IMR-90 (cell line): ENCODE results near the gene PHACTR3. TPM values are rescaled to one million over a fixed set of nuclear protein-coding genes. Genes with fewer than 3 reads are reported as not detected.

ENCODE experiments used
- ATAC-seq: fragments of 200-7000 bp; cut with Tn5 transposase; 2 replicates; pipeline ENCODE4 v1.9.1; 2020; ENCODE audit warnings: low read depth, mild to moderate bottlenecking, moderate library complexity
- BruUV-seq: library from RNA; stranded (reverse); fragments of 400-500 nt; replicated peaks from 2 replicates; lab custom pipeline; 2021; lab: Mats Ljungman, UMichigan
- CTCF ChIA-PET: fragments of 300-600 bp; formaldehyde crosslinking; extraction: SDS; loops from one replicate; lab custom pipeline; 2021; ENCODE audit warnings: antibody characterized with exemption; lab: Yijun Ruan, JAX
- POLR2A ChIA-PET: fragments of 300-600 bp; sonication (Branson Sonifier 250); formaldehyde crosslinking; loops from one replicate; lab custom pipeline; 2022; ENCODE audit warnings: antibody characterized with exemption; ENCODE audit not compliant: unreplicated experiment; lab: Charles Lee
- DNase-seq: peaks from one replicate; pipeline ENCODE4 v3.0.0; 2013
- H2AFZ ChIP-seq: replicated peaks from 2 replicates; pipeline ENCODE3; 2013; ENCODE audit warnings: low read length, mild to moderate bottlenecking; ENCODE audit not compliant: poor library complexity
- H2AK5ac ChIP-seq: 2 replicates; pipeline ENCODE4 v1.6.1; 2013; ENCODE audit warnings: low read depth, low read length, inconsistent platforms
- H2AK9ac ChIP-seq: replicated peaks from 2 replicates; pipeline ENCODE3; 2013; ENCODE audit warnings: mild to moderate bottlenecking, low read depth, low read length, moderate library complexity; ENCODE audit not compliant: poor library complexity
- H2BK120ac ChIP-seq: 2 replicates; pipeline ENCODE4 v1.6.1; 2013; ENCODE audit warnings: low read depth, low read length, inconsistent platforms
- H2BK15ac ChIP-seq: 3 replicates; pipeline ENCODE4 v1.6.1; 2013; ENCODE audit warnings: low read depth, low read length, inconsistent platforms
- H2BK20ac ChIP-seq: 2 replicates; pipeline ENCODE4 v1.6.1; 2013; ENCODE audit warnings: low read depth, mild to moderate bottlenecking, inconsistent platforms, low read length, moderate library complexity
- H2BK5ac ChIP-seq: 2 replicates; pipeline ENCODE4 v1.6.1; 2013; ENCODE audit warnings: mild to moderate bottlenecking, low read depth, low read length, inconsistent platforms; ENCODE audit not compliant: poor library complexity, severe bottlenecking
- H3K14ac ChIP-seq: replicated peaks from 2 replicates; pipeline ENCODE4 v1.6.1; 2013; ENCODE audit warnings: low read depth, low read length, inconsistent platforms
- H3K18ac ChIP-seq: 2 replicates; pipeline ENCODE4 v1.6.1; 2013; ENCODE audit warnings: low read depth, low read length, control low read depth
- H3K23ac ChIP-seq: 2 replicates; pipeline ENCODE4 v1.6.1; 2013; ENCODE audit warnings: low read depth, low read length, inconsistent platforms
- H3K27ac ChIP-seq: 2 replicates; pipeline ENCODE4 v1.5.1; 2013; ENCODE audit warnings: mild to moderate bottlenecking, control low read depth, low read length; ENCODE audit not compliant: insufficient read depth
- H3K27me3 ChIP-seq: 2 replicates; pipeline ENCODE4 v1.6.1; 2013; ENCODE audit warnings: low read length; ENCODE audit not compliant: control insufficient read depth, insufficient read depth
- H3K36me3 ChIP-seq: 2 replicates; pipeline ENCODE4 v1.6.1; 2013; ENCODE audit warnings: low read length, mixed read lengths; ENCODE audit not compliant: control insufficient read depth, insufficient read depth
- H3K4ac ChIP-seq: 2 replicates; pipeline ENCODE4 v1.6.1; 2013; ENCODE audit warnings: low read depth, low read length, inconsistent platforms
- H3K4me1 ChIP-seq: 2 replicates; pipeline ENCODE4 v1.6.1; 2013; ENCODE audit warnings: low read length, mixed read lengths; ENCODE audit not compliant: control insufficient read depth, insufficient read depth
- H3K4me2 ChIP-seq: 2 replicates; pipeline ENCODE4 v1.6.1; 2013; ENCODE audit warnings: low read depth, mild to moderate bottlenecking, control low read depth, low read length, moderate library complexity
- H3K4me3 ChIP-seq: 2 replicates; pipeline ENCODE4 v1.5.1; 2013; ENCODE audit warnings: low read depth, mild to moderate bottlenecking, control low read depth, low read length, moderate library complexity; ENCODE audit not compliant: insufficient read depth
- H3K56ac ChIP-seq: 2 replicates; pipeline ENCODE4 v1.6.1; 2013; ENCODE audit warnings: low read length, inconsistent platforms; ENCODE audit not compliant: insufficient read depth; ENCODE audit errors: extremely low read depth
- H3K79me1 ChIP-seq, 2 experiments: 2 replicates each; pipeline ENCODE4 v1.6.1; 2013; ENCODE audit warnings: low read length in 2 of 2, inconsistent platforms in 1 of 2, low read depth in 1 of 2
- H3K9ac ChIP-seq: 2 replicates; pipeline ENCODE4 v1.6.1; 2013; ENCODE audit warnings: low read depth, low read length, control low read depth
- H3K9me1 ChIP-seq: 2 replicates; pipeline ENCODE4 v1.6.1; 2013; ENCODE audit warnings: low read length, inconsistent platforms; ENCODE audit not compliant: insufficient read depth
- H3K9me3 ChIP-seq: 2 replicates; pipeline ENCODE4 v1.6.1; 2013; ENCODE audit warnings: low read length; ENCODE audit not compliant: control insufficient read depth, insufficient read depth
- H4K20me1 ChIP-seq: 2 replicates; pipeline ENCODE4 v1.6.1; 2013; ENCODE audit warnings: low read length, inconsistent platforms; ENCODE audit not compliant: insufficient read depth
- H4K5ac ChIP-seq: 2 replicates; pipeline ENCODE4 v1.6.1; 2013; ENCODE audit warnings: mild to moderate bottlenecking, low read depth, low read length, control low read depth
- H4K8ac ChIP-seq, 2 experiments: 2 replicates each; pipeline ENCODE4 v1.6.1; 2013; ENCODE audit warnings: low read depth in 2 of 2, low read length in 2 of 2, control low read depth in 1 of 2, inconsistent platforms in 1 of 2
- H4K91ac ChIP-seq: 2 replicates; pipeline ENCODE4 v1.6.1; 2013; ENCODE audit warnings: low read depth, low read length, inconsistent platforms; ENCODE audit not compliant: insufficient read depth
- CEBPB ChIP-seq: IDR thresholded peaks from 2 replicates; pipeline ENCODE4 v1.6.1; 2012; ENCODE audit warnings: low read depth, low read length, improper control_type of control experiment
- CHD1 ChIP-seq: IDR thresholded peaks from 2 replicates; pipeline ENCODE4 v1.6.1; 2012; ENCODE audit warnings: low read depth, low read length, improper control_type of control experiment
- MAZ ChIP-seq: IDR thresholded peaks from 2 replicates; pipeline ENCODE4 v1.6.1; 2012; ENCODE audit warnings: low read depth, mild to moderate bottlenecking, low read length, improper control_type of control experiment, moderate library complexity, borderline replicate concordance
- MXI1 ChIP-seq: IDR thresholded peaks from 2 replicates; pipeline ENCODE4 v1.6.1; 2012; ENCODE audit warnings: low read depth, mild to moderate bottlenecking, low read length, moderate library complexity, borderline replicate concordance
- POLR2A ChIP-seq: IDR thresholded peaks from 2 replicates; pipeline ENCODE4 v1.6.1; 2012; ENCODE audit warnings: mild to moderate bottlenecking, low read depth, low read length
- RAD21 ChIP-seq: IDR thresholded peaks from 2 replicates; pipeline ENCODE4 v1.6.1; 2012; ENCODE audit warnings: low read length, improper control_type of control experiment
- RCOR1 ChIP-seq: IDR thresholded peaks from 2 replicates; pipeline ENCODE4 v1.6.1; 2012; ENCODE audit warnings: mild to moderate bottlenecking, low read length, improper control_type of control experiment; ENCODE audit not compliant: insufficient replicate concordance
- RFX5 ChIP-seq: IDR thresholded peaks from 2 replicates; pipeline ENCODE4 v1.8.0; 2012; ENCODE audit warnings: low read depth, mild to moderate bottlenecking, low read length, moderate library complexity
- WGBS, 2 experiments: methylation state at CpG; one replicate each; pipeline versions ENCODE4 v1.1.5 to v1.1.7; 2013; ENCODE audit warnings: missing lambda C conversion rate in 2 of 2; ENCODE audit not compliant: insufficient read length in 1 of 2; ENCODE audit errors: extremely low coverage in 2 of 2; 5-methylcytosine and 5-hydroxymethylcytosine counted together
- dilution Hi-C: fragments of 300-500 bp; cut with HindIII; formaldehyde crosslinking; loops from one replicate; pipeline ENCODE4 v1.14.3; 2018; ENCODE audit warnings: low sequenced_read_pairs; ENCODE audit not compliant: unreplicated experiment
- in situ Hi-C: fragments of 300-500 bp; cut with MboI; formaldehyde crosslinking; loops from 3 replicates; pipeline ENCODE4 v1.14.3; 2019; ENCODE audit warnings: low sequenced_read_pairs, inconsistent platforms, mixed read lengths
- intact Hi-C: fragments of 100-400 bp; cut with micrococcal nuclease; formaldehyde crosslinking; loops from 2 replicates; pipeline ENCODE4 v1.10.0; 2022
- polyA plus RNA-seq, 3 experiments: library from polyadenylated mRNA; depleted of rRNA; stranded (reverse); fragments of >200 nt; gene quantifications; 2 replicates each; pipeline ENCODE4 v1.2.3, GENCODE V29; 2012; ENCODE audit warnings: low replicate concordance in 1 of 3
- total RNA-seq: library from RNA; depleted of rRNA; stranded (reverse); fragments of >200 nt; gene quantifications from 2 replicates; pipeline ENCODE4 v1.2.3, GENCODE V29; 2012
- TF ChIP-seq, protein P1 (sequence below): fragments of 150-350 bp; IDR thresholded peaks from 2 replicates; pipeline ENCODE4 v1.6.1; 2016; ENCODE audit warnings: low read depth, mild to moderate bottlenecking, low read length, moderate library complexity, borderline replicate concordance
- TF ChIP-seq, protein P2 (sequence below): fragments of 150-350 bp; IDR thresholded peaks from 2 replicates; pipeline ENCODE4 v1.6.1; 2017; ENCODE audit warnings: mild to moderate bottlenecking, antibody characterized with exemption, low read length, low read depth

PHACTR3 gene
- total and polyA plus RNA-seq, 2 of the 4 experiments (the other 2 are of a cell fraction): not detected

DNA sequence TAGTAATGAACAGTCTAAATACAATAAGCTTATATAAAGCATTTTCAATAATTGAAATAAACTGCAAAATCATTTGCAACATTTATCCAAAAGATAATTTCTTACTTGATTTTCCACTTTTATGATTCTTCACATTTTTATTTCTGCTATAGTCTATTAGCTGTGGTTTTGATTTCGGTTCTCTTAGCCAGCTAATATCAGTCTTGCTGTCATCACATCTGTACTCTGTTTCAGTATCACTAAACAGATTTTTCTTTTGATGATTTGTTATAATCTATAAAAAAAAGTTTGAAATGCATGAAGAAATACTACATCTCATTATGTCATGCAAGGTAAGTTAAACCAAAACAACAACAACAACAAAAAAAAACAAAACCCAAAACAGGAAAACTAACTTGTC is 275.9 kb downstream of the PHACTR3 start:
- no peak overlapping the region for H3K14ac ChIP-seq
- no peaks in the 10 kb centered on the region for H4K20me1 ChIP-seq
- no peak overlapping the region for H2AFZ ChIP-seq
- no peak for ATAC-seq
- no peak overlapping the region for H3K27ac ChIP-seq
- H3K9me3 ChIP-seq: no peaks in the 10 kb centered on the region
- intact Hi-C loops: no loop called here
- no peak overlapping the region for H2AK5ac ChIP-seq
- no peak overlapping the region for H3K23ac ChIP-seq
- no peaks in the 10 kb centered on the region for H3K27me3 ChIP-seq
- H3K4me3 ChIP-seq: no peak overlapping the region
- WGBS, 2 experiments: no CpG with 5 or more reads among the region's 1 CpG
- dilution Hi-C loops: no loop called here
- DNase-seq: no peak
- H4K91ac ChIP-seq: no peak overlapping the region
- H2BK15ac ChIP-seq: no peak overlapping the region
- no peak overlapping the region for H2BK5ac ChIP-seq
- H3K9ac ChIP-seq: no peak overlapping the region
- in situ Hi-C loops: no loop called here
- no peak overlapping the region for H3K4me2 ChIP-seq
- POLR2A ChIA-PET: no interaction called here
- H3K4ac ChIP-seq: no peak overlapping the region
- H2BK20ac ChIP-seq: no peak overlapping the region
- H4K8ac ChIP-seq: no peak overlapping the region
- H3K56ac ChIP-seq: no peak overlapping the region
- H2BK120ac ChIP-seq: no peak overlapping the region
- H3K18ac ChIP-seq: no peak overlapping the region
- no peaks in the 10 kb centered on the region for H3K9me1 ChIP-seq
- no peak overlapping the region for H4K5ac ChIP-seq
- BruUV-seq: no TSS peak
- CTCF ChIA-PET: interaction anchor here (1.1 kb wide), 1 partner anchor 31 kb away, joined by 3 read pairs; no protein-coding TSS in a partner anchor
- no peaks in the 10 kb centered on the region for H3K4me1 ChIP-seq
- TF ChIP-seq POLR2A: no peak
- TF ChIP-seq, protein P1, sequence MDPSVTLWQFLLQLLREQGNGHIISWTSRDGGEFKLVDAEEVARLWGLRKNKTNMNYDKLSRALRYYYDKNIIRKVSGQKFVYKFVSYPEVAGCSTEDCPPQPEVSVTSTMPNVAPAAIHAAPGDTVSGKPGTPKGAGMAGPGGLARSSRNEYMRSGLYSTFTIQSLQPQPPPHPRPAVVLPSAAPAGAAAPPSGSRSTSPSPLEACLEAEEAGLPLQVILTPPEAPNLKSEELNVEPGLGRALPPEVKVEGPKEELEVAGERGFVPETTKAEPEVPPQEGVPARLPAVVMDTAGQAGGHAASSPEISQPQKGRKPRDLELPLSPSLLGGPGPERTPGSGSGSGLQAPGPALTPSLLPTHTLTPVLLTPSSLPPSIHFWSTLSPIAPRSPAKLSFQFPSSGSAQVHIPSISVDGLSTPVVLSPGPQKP: no peak
- TF ChIP-seq RCOR1: no peak
- TF ChIP-seq, protein P2, sequence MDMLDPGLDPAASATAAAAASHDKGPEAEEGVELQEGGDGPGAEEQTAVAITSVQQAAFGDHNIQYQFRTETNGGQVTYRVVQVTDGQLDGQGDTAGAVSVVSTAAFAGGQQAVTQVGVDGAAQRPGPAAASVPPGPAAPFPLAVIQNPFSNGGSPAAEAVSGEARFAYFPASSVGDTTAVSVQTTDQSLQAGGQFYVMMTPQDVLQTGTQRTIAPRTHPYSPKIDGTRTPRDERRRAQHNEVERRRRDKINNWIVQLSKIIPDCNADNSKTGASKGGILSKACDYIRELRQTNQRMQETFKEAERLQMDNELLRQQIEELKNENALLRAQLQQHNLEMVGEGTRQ: no peak
- TF ChIP-seq MXI1: no peak
- no peak for TF ChIP-seq CEBPB
- no peak for TF ChIP-seq RAD21
- TF ChIP-seq CHD1: no peak
- no peak for TF ChIP-seq RFX5
- TF ChIP-seq MAZ: no peak
- H3K36me3 ChIP-seq: no peaks in the 10 kb centered on the region
- no peaks in the 10 kb centered on the region for H3K79me1 ChIP-seq
- H2AK9ac ChIP-seq: no peak overlapping the region
